HG02943 (cell line): ENCODE results near the gene ASIC1.
"Not testable (repeated sequence)": the region's sequence is repeated elsewhere in the genome, so short reads cannot be mapped to it uniquely, and the experiment has no call there.

ENCODE experiments used
- ATAC-seq: cut with Tn5 transposase; IDR thresholded peaks from one replicate; pipeline ENCODE4 v1.9.1; 2021; ENCODE audit warnings: mild to moderate bottlenecking, low read depth, moderate library complexity; ENCODE audit not compliant: unreplicated experiment

The ASIC1 gene

DNA sequence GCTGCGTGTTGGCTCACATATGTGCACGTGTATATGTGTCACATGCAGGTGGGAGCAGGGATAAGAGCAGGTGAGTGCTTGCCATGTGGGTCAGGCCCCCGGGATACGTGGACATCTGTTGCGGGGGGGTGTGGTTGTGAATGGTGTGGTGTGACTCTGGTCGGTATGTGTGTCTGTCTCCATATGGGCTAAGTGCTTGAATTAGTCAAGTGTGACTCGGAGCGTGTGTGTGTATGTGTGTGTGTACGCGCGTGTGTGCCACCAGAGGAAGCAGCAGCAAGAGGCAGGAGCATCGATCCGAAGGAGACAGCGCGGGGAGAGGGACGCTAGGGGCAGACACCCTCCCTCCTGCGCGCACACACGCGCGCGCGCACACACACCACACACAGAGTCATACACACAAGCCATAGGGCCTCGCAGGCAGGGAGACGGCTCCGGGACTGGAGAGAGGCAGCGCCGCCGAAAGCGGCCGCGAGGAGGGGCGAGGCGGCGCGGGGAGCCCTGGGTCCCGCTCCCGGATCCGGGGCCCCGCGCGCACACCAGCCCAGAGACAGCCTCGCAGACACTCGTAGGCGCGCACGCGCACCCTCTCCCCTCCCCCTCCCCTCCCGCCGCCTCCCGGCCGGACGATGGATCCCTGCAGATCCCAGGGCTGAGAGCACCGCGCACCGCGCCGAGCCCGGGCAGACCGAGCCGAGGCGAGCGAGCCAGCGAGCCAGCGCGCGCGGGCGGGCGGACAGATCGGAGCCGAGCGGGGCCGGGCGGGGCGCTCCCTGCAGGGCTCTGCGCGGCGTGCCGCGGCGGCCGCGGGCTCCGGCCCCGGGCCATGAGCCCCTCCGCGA, at the start of gene ASIC1:
Gene ASIC1 (plus strand): TSS at position 597 of the 842 bp plus-strand sequence. CDS start 1,171 bp downstream, outside the sequence.
- no peak for ATAC-seq

DNA sequence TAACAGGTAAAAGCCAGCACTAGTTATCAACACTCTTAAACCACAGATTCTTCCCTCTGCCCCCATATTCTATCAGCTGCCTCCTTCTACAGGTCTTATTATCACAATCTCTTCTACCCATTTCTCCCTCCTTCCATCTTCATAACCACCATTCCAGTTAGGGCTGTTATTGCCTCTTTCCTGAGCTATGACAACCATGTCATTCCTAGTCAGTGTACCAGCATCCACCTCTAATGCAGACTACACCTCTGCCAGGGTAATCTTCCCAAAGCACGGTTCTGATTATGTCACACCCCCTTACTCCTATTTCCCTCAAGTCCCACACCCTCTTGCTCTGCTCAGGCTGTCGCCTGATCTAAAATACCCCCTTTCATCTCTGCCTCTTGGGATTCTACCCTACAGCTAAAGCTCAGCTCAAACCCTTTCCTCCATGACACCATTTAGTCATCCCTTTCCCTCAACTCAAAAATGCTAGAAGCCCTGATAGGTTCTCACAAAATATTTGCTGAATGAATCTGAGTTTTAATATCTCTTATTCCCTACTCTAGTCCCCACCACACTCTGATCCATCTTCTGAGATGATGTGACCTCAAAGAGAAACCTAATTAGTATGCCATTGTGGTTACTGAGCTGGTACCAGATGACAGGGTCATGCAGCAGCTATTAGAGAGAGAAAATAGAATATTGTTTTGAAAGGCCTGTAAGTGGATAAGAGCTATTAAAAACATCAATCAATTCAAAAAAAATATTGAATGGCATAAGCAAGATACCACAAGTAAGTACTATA, 43.8 kb upstream of the ASIC1 start:
- ATAC-seq, result no peak

DNA sequence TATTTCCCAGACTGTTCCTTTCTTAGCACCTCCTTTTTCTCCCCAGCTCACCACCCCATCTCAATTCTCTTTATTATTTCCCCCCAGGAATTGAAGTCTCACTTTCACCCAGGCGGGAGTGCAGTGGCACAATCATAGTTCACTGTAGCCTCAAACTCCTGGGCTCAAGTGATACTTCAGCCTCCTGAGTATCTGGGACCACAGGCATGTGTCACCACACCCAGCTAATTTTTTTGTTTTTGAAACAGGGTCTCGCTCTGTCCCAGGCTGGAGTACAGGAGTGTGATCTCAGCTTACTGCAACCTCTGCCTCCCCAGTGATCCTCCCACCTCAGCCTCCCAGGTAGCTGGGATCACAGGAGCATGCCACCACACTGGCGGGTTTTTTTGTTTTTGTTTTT, 43.1 kb upstream of the ASIC1 start:
- ATAC-seq, result no peak

DNA sequence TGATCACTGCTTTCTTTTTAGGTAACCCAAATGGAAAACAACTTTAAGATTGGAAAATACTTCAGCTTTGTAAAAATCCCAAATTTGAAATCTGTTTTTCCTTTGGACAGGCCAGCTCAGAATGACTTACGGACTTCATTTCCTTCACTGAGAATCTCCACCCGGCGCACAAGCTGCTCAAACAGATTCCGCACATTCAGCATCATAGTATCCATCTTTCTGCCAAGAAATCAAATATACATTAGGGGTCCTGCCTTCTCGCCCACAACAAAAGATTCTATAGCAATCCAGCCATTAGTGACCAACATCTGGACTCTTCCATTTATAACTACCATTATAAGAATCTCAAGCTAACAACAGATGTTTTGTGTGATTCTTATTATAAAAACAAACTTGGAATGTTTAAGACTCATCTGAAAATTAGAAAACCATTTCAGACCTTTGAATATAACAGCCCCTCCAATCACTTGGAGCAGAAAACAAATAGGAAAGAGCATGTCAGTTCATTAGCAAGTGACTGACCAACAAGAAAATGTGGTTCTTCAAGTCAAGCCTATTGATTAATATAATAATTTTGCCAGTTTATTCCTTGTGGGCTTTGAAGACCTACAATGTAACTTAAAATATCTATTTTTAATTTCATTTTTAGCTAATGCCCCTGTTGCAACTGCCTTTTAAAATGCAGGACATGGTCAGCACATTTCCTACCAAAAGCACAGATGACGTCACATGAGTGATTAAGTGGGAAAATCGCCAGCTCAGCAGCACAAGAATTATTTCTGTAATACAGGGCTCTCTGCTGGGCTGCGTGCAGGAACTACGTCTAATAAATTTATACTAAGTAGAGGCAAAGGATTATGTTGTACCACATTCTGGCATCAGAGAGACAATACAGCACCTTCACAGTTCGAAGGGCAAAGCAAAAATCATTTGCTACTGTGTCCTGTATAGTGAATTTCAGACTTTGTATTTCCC, 40.6 kb upstream of the ASIC1 start:
- no peak for ATAC-seq

DNA sequence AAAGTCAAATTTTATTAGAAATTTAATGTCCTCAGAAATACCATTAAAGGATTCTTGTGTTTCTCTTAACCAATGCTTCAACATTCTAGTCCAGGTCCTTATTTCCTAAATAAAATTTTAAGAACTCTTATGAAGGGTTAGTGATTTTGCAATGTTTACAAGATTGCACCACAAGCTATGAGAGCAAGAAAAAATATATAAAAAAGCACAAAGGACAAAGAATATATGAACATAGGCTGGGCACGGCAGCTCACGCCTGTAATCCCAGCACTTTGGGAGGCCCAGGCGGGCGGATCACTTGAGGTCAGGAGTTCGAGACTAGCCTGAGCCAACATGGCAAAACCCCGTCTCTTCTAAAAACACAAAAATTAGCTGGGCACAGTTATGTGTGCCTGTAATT, 39.8 kb upstream of the ASIC1 start:
- no peak for ATAC-seq

DNA sequence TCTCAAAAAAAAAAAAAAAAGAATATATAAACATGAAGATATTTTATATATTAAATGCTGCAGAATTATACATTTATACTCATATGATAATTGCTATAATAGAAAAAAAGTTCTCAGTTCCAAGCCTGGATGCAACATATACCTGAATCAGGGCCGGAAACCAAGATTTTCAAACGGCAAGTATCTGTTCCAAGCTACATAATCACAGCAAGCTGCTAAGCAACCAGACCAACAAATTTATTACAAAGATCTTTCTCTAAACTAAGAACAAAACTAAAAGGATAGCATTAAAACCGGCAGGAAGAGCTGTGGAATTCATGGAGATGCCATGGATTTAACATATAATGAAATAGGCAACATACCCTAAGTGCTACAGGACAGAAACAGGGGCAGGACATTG, 39.2 kb upstream of the ASIC1 start:
- ATAC-seq, result no peak

DNA sequence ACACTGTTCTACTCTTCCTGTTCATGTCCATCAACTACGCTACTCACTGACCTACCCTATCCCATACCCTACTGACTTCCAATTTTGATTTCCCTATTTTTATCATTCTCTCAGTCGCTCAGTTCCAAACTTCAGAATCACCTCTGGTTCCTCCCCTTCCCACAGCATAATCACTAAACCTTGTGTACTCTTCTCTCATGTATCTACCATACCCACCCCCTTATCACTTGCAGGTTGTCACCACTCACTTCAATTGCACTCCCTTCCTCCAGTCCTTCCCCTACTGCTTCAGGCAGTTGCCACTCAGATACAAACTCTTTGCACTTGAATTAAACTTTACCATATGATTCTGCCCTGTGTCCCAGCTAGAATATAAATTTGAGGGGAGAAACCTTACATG, 38.4 kb upstream of the ASIC1 start:
- ATAC-seq, result no peak

DNA sequence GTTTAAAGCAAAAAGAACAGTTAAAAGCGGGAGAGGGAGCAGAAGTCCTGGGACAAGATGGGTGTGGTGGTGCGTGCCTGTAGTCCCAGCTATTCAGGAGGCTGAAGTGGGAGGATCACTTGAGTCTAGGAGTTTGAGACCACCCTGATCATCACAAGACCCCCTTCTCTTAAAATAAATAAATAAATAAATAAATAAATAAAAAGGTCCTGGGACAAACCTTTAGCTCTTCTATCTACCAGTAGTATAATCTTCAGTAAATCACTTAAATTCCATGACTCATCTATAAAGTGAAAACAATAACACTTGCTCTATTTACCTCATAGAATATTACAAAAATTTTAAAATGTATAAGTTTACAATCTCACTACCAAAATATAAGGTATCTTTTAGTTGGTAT, 37.9 kb upstream of the ASIC1 start:
- no peak for ATAC-seq

DNA sequence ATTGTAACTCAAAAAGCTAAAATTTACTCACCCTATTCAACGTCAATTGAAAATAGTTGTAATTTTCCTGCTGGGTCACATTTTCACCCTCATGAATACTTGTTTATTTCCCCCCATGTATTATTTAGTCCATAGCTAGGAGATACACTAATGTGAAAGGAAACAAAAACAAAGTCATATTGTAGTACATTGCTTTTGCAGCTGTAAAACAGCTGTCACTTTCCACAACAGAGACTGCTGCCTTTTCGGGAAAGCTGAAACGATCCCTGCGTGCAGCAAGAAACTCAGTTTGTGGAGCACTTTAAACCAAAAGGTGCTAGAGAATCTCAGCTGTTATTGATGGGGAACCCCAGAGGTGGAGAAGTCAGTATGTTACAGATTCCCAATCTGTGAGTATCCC, 36.4 kb upstream of the ASIC1 start:
- no peak for ATAC-seq

DNA sequence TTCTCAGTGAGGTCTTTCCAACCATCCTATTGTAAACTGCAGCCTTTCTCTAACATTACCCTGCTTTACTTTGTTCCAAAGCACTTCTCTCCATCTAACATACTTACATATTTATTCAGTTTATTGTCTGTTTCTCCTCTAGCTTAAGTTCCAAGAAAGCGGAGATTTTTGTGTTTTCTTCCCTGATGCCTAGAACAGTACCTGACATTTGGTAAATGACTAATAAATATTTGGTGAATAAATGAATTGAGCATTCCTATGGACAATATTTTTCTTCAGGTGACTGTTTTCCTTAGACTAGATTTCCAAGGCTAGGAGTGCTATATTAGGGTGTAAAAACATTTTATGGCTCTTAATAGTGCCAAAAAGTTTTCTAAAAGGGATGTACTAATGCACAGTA, 34.5 kb upstream of the ASIC1 start:
- ATAC-seq, result no peak

DNA sequence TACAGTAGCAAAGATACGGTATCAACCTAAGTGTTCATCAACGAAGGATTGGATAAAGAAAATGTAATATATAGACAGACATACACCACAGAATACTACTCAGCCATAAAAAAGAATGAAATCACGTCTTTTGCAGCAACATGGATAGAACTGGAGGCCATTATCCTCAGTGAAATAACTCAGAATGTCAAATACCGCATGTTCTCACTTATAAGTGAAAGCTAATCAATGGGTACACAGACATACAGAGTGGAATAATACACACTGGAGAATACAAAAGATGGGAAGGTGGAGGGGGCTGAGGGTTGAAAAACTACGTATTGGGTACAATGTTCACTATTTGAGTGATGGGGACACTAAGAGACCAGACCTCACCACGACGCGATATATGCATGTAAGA, 33.2 kb upstream of the ASIC1 start:
- ATAC-seq, result no peak

DNA sequence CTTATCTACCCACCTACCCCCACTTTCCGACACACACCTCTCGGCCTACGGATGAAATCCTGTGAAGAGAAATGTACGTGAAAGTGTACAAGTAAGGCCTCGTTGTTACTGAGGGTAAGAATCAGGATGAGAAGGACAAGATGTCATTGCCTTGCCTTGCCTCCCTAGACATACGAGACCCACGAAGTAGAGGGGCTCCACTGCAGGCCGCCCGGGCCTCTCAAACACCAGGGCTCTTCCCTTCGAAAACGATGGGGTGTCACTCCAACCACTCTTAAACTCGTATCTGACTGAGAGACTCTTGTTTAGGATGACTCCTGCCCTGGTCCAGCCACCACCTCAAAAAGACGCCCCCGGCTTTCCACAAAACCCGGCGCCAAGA, 32.6 kb upstream of the ASIC1 start:
- ATAC-seq, result peak; percentile 23

DNA sequence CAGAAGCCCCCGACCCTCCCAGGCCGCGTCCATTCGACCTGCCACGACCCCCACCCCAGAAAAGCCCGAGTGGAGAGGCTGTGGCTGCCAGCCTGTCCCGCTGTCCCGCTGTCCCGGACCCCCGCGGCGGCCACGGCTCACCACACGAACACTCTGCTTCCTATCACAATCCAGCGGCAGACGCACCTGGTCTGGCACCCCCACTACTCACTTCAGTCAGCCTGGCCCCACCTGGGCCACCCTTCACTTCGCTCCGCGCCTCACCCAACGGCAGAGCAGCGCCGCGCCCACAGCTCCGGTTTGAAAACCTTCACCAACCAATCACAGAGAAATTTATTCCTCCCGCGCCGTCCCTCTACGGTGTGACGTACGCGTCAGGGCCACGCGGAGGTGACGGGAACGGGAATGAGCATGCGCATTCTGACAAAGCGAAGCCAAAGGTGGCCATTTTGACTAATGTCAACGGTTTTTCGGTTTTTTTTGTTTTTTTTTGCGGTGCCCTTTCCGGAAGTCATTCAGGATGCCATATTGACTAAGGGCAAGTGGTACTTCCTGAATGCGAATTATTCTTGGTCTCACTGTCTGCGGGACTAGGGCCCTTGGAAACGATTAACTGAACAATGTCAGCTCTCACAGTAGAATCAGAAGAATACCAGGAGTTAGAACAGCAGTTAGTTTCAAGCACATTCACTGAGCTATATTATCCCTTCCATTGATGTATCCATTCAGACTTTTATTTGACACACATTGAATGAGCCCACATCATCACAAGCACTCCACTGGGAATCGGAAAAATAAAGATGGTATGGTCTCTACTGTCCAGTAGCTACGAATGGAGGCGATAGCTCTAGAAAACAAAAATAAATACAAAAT, 32.0 kb upstream of the ASIC1 start, which contains the start of gene RACGAP1:
Gene RACGAP1 (minus strand): TSS at position 308 of the 873 bp plus-strand sequence. CDS start 8,779 bp downstream, outside the sequence.
- ATAC-seq, result peak; percentile 98

DNA sequence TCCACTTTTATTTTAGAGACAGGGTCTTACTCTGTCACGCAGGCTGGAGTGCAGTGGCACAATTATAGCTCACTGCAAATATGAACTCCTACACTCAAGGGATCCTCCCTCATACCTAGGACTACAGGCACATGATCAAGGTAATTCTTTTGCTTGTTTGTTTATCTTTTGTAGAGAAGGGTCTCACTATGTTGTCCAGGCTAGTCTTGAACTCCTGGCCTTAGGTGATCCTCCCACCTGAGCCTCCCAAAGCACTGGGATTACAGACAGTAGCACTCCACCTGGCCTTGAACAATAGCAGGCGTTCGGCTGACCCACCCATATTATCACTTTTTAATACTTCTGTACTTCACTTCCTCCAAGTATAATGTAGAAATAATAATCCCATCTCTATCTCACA, 30.7 kb upstream of the ASIC1 start:
- ATAC-seq, result no peak

DNA sequence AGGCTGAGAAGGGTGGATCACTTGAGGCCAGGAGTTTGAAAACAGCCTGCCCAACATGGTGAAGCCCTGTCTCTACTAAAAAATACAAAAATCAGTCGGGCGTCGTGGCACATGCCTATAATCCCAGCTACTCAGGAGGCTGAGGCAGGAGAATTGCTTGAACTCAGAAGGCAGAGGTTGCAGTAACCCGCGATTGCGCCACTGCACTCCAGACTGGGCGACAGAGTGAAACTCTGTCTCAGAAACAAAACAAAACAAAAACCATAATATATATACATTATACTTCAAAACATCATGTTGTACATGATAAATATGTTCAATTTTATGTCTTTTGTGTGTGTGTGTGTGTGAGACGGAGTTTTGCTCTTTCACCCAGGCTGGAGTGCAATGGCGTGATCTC, 26.9 kb upstream of the ASIC1 start:
- ATAC-seq, result not testable (repeated sequence)

DNA sequence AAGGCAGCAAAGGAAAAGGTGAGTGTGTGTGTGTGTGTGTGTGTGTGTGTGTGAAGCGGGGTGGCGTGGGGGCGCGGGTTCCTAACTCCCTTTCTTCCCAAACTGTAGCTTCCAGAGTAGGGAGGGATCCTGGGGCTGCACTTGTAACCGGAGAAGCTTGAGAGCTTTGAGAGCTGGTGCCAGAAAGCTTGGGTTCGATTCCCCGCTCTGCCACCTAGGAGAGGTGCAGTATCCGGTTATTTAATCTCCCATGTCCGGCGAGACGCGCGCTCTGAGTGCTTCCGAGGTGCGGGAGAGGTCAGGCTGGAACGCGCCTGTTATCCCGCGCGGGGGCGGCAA, 24.9 kb upstream of the ASIC1 start:
- ATAC-seq, result no peak

DNA sequence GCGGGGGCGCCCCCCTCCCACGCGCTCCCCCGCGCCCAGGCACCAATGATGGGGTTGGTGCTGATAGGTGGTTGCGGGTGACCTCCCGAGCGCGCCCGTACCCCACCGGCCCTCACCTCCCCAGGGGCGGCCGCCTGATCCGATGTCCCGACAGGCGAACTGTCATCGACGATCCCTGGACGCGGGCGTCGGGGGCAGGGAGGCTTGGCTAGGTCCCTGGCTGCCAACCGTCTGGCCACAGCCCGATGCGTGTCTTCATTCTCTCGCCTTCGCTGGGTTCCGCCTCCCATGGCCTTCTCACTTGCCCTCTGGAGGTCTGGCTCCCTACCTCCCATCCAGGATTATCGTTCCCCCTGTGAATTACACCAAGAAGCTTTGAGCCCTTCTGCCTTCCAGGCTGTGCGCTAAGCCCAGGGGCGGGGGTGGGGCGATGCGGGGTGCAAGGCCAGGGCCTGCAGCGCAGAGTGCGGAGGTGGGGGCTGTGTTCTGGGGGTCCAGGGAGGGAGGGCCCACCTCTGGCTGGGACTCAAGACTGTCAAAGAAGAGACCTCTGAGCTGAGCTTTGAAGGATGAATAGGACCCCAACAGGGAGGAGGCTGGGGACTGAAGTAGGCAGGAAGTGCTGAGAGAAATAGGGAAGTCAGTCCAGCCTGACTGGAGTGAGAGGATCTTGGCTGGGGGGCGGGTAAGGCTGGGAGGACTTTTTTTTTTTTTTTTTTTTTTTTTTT, 24.4 kb upstream of the ASIC1 start:
- no peak for ATAC-seq

DNA sequence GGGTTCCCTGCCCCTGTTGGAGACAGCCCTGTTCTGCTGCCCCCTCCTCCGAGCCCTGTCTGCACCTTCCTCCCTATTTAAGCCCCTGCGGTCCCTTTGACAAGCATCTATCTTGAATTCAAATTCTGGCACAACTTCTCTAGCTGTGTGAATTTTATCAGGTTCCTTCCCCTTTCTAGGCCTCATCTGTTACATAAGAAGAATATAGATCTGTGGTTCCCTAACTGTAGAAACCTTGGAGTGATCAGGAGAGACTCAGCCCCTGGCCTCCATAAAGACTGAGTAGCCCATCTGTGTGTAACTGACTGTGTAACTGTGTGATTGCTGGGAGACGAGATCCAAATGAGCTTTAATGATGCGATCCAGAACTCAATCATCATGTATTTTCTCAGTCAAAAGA, 19.1 kb upstream of the ASIC1 start:
- ATAC-seq, result no peak
